GM18519 (cell line): ENCODE results near the gene SBNO2.
"Not testable (repeated sequence)": the region's sequence is repeated elsewhere in the genome, so short reads cannot be mapped to it uniquely, and the experiment has no call there.

Source experiments
- ATAC-seq: cut with Tn5 transposase; IDR thresholded peaks from one replicate; pipeline ENCODE4 v1.9.1; 2021; ENCODE audit warnings: mild to moderate bottlenecking, moderate library complexity; ENCODE audit not compliant: unreplicated experiment, low FRiP score

Gene SBNO2

DNA sequence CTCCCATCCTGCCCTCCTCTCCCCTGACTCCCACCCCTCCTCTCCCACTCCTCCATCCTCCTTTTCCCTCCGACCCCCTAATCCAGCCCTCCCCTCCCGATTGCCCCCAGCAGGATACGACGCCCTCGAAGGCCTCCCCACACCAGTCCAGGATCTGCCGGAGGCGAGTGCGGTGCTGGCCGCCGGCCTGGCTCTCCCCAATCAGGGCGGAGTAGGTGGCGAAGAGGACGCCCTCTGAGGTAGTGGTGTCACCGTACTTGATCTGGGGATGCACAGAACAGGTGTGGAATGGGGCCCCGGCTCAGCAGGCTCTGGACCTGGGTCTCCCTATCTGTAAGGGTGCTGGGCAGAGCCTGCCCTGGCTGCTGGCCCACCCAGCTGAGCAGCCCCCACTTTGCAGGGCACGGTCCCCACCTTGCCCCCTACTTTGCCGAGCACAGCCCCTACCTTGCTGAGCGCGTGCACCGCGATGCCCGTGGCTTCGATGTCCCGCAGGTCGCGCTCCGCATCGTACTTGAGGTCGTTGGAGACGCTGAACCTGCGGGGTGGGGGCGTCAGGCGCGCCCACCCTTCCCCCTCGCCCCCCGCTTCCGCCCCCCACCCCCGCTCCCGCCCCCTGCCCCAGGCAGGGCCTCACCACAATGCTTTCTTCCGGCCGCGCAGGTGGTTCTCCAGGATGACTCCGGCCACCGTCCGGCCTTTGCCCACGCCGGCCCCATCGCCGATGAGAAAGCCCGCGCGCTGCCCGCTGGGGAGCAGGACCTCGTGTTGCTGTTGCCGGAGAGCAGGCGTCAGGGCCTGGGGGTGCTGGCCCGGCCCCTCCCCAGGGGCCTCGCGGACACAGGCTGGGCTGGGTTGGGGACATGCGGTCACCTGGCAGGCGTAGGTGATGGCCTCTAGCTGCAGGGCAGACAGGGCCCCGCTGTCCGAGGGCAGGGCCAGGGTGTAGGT, 51.8 kb downstream of the SBNO2 start:
- ATAC-seq: no peak

DNA sequence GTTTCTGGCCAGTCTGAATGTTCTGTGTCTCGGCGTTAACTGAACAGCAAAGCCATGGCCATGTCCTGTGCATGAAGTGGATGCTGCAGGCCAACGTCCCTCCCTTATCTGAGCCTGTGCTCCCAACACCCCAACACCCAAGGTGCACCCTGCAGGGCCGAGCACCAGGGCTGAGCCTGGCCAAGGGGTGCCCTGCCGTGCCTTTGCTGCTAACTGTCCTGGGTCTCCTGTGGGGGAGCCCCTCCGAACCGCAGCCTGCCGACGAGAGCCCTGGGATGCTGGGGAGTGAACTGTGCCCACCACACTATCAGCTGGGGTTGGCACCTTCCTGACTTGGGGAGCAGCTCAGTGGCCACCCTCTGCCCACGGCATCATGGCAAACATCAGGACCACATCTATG, 52.7 kb downstream of the SBNO2 start:
- no peak for ATAC-seq

DNA sequence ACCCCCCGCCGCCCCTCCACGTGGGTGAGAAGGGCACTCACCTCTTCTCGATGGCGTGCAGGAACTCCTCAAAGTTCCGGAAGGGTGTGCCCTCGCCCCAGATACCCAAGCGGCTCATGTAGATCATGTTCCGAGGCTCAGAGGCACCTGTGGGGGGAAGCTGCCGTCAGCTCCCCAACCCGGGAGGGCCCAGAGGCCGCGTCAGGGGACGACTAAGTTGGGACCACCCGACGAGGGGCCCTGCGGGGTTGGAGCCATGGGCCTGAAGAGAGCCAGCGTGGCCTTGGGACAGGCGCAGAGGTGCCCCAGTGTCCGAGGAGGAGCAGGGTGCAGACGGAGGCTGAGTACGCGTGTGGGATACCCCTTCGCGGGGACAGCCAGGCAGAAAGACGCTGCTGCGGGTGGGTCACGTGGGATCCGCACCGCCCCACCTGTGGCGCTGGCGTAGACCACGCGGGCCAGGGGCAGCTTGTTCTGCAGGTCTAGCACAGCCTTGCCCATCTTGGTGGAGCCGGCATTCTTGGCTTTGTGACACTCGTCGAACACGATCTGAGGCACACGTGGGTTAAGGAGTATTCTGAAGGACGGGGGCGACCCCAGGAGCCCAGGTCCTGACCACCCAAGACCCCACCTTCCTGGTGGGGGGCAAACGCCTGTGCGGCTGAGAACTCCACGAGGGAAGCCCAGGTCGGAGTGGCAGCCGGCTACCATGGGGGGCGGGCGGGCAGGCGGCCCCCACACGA, 54.4 kb downstream of the SBNO2 start:
- no peak for ATAC-seq

DNA sequence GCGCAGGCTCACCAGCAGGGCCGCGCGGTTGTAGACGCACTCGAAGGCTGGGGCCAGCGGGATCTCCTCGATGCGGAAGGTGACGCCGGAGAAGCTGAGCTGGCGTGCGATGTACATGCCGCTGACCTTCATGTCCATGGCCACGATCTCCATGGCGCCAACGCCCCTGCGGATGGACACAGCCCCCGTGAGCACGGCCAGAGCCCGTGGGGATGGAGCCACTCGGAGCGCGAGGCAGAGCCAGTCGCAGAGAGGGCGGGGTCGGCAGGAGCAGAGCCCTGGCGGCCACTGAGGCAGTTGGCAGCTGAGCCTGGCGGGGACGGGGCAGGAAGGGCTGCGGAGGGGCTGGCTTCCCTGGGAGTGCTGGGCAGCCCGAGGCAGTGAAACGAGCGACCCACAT, 55.1 kb downstream of the SBNO2 start:
- no peak for ATAC-seq

DNA sequence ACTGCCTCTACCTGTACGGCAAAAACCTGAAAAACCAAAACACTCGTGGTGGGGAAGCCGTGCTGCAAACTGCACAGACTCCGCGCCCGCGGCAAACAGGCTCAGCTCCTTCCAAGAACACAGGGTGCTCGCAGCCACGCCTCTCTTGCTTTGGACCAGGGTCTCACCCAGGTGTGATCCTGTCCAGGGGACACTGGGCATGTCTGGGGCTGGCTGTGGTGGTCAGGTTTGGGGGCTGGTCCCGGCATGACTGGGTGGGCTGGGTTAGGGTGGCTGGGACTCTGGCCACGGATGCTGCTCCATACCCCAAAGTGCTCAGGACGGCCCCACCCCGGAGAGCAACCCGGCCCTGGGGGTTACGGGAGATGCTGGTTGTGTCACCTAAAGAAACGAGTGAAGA, 56.4 kb downstream of the SBNO2 start:
- no peak for ATAC-seq

DNA sequence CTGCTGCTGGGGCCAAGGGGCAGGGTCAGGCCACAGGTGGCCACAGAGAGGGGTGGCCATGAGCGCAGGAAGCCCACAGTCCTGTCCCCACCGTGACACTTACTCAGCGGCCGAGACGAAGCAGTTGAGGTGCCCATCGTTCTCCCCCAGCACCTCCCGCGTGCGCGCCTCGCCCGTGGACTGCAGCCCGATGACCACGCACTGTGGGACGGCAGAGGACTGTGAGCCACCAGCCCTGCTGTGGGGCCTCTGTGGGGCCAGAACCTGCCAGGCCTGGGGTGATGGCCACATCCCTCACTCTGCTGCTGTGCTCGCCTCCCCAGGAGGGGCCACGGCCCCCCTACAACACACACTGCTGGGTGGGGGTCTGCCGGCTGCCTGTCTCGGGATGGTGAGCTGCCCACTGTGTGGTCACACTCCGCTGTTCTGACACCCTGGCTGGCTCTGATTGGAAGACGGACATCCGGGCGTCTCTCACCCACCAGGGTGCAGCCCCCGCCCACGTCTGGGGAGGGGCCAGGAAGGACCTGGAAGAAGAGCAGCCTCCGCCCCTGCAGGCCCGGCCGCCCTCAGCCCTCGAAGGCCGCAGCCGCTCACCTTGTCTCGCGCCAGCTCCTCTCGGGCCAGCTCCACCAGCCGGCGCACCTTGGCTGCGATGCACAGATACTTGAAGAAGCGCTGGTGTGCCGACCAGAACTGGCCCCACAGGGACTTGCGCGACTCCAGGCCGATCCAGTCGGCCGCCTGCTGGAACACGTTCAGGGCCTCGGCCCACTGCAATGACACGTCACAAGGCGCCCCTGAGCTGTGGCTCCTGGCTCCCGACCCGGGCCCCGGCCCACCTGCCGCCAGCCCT, 57.1 kb downstream of the SBNO2 start:
- ATAC-seq: no peak

DNA sequence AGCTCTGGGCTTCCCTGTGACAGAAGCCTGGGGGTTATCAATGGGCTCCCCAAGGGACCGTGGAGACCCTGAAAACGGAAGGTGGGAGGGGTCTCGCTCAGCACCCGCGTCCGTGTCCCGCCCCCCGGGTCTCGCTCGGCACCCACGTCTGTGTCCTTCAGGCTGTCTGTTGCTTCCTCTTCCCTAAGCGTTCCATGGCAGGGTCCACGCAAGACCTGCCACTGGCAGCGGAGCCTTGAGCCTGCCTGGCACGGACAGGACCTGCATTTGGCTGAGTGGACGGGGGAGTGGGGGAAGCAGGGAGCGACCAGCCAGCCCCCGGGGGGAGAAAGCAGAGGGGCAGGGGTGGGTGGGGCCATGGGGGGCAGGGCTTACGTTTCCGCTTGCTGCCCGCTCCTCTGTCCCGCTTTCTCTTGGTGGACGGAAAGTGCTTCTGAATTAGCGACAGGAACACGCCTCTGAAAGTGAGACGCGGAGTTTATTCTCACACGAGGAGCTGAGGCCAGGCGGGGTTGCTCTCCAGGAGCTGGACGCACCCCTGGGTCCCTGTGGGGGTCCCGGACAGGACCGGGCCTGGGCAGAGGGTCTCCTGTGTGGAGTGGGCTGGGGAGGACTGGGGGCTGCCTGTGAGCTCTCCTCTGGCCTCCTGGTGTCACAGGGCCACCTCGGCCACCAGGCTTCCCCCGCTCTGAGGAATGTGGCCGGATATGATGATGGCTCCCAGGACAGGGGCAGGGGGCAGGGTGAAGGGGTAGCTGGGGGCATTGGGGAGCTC, 58.2 kb downstream of the SBNO2 start:
- no peak for ATAC-seq

DNA sequence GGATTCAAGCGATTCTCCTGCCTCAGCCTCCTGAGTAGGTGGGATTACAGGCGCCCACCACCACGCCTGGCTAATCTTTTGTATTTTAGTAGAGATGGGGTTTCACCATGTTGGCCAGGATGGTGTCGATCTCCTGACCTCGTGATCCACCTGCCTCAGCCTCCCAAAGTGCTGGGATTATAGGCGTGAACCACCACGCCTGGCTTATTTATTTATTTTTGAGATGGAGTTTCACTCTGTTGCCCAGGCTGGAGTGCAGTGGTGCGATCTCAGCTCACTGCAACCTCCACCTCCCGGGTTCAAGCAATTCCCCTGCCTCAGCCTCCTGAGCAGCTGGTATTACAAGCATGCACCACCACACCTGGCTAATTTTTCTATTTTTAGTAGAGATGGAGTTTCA, 59.3 kb downstream of the SBNO2 start:
- ATAC-seq: not testable (repeated sequence)

DNA sequence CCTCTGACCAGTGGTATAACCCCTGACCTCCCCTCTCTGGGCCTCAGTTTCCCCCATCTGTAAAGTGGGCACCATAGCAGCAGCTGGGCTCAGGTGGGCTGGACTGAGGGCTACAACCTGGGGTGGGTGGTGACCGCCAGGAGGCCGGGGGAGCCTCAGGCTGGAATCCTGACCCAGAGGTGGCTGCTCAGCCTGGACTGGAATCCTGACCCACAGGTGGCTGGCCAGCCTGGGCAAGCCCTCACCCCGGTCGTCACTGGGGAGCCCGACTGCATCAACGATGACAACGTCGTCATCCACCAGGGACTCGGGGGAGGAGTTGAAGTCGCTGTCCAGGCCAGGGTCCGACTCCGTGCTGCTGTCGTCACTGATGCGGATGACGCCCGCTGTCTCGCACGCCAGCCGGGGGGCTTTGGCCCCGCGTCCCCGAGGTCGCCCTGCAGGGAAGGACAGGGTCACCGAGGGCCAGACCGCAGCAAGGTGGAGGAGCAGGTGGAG, 60.0 kb downstream of the SBNO2 start:
- no peak for ATAC-seq

DNA sequence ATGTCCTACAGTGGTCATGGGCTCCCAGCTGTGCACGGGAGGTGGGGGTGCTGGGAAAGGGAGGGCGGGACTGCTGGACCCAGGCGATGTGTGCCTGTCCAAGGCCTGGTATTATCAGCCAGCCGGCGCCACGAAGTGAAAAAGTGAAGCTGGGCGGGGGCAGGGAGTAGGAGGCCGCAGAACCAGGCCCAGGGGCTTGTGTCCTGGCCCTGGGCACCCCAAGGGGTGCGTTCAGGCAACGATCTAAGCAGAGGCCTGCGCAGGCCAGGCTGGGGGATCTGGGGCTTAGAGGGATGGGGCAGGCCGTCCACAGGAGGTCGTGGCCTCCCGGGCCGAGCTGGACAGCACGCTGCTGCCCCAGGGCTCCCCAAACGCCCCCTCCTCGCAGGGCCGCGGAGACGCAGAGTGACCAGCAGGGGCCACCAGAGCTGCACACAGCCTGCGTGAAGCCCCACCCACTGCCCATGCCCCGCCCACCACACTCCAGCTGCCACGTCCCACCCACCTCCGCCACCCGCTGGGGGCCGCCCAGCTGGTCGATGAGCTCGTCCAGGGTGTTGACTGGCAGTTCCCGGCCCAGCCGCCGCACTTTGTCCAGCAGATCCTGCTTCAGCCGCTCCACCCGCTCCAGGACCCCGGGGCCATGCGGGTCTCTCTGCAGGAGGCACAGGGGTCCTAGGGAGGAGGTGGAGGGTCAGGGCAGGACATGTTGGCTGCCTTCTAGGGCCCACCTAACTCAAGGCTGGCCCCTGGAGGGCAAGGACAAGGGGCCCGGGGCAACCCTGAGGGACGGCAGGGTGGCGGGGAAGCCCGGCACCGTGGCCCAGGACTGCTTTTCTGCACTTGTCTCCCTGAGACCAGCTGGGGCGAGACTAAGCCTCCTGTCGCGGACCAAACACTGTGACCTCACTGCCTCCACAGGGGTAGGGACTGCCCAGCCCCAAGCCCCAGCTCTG, 60.8 kb downstream of the SBNO2 start:
- no peak for ATAC-seq

DNA sequence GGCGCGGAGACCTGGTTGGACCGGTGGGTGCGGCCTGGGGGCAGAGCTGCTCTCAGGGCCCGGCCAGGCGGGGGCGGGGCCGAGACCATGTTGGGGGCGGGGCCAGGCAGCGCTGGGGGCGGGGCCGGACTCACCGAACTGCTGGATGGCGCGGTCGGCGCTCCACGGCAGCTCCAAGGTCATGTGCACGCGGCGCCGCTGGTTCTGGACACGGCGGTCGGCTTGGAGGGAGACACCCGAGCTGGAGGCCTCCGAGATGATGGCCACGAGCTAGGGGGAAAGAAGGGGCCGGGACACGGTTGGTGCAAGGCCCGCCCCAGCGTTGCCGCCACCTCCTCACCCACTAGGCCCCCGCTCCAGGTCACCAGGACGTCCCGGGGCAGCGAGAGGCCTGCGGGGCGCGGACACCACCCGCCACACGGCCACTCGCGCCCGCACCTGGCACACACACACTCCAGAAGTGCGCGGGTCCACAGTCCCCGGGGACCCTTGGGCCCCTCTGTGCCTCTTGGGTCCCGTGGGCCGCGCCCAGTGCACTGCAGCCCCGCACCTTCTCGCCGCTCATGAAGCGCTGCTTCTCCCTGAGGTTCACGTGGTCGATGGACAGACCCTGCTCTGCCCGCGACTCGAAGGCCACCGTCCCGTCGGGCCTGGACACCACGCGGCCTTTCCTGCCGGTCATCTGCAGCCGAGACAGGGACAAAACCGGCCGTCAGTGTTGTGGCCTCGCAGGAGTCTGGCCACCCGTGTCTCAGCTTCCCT, 61.6 kb downstream of the SBNO2 start:
- no peak for ATAC-seq

DNA sequence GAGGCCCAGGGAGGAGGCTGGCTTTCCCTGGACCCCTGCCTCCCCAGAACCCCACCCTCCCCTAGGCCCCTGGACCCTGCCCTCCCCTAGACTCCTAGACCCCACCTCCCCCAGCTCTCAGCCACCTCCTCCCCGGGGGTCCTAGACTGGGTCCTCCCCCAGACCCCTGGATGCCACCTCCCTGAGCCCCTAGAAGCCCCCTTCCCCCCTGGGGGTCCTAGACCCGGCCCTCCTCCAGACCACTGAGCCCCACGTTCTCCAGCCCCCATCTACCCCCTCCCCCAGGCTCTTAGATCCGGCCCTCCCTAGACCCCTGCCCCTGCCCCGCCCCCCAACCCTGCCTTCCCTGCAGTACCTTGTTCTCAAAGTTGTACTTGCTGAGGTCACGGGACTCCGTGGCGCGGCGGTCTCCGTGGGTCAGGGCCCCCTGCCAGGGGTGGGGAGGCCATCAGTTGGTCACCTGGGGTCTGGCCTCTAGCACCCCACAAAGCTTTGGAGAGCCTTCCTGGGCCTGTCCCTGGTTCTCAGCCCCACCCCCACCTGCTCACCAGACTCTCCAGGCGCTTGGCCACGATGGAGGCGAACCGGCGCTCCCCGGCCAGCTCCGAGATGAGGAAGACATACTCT, 62.3 kb downstream of the SBNO2 start:
- ATAC-seq: no peak

DNA sequence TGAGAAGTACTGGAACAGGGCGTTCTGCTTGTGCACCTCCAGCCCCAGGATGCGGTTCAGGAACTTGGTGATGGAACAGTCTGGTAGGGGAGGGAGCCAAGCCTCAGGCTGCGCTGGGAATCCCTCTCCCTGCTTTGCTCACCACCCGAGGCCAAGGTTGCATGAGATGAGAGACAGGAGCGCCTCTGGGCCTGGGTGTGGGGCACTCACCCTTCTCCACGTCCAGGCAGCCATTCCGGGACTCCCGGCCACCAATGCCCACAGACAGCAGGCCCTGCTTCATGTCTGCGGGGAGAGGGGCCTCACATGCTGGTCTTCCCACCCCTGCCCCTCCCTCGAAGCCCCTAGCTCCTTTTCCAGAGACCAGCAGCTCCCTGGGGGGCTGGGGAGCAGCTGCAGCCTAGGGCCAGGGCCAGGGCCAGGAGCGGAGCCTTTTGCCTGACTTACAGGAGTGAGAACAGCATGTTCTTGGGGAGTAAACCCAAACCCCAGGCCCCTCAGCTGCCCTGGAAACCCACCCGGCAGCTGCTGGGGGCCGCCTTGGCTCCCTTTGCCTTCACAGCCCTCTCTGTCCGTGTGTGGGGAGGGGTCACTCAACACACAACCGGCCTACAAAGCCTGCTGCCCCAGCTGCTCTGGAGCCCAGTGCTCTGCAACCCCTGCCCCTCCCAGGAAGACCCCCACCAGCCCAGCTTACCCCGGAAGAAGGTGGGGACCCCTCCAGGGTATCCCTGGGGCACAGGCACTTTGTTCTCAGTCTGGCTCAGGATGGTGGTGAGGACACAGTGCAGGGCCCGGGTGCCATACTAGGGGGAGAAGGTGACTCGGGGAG, 63.0 kb downstream of the SBNO2 start:
- ATAC-seq: no peak

DNA sequence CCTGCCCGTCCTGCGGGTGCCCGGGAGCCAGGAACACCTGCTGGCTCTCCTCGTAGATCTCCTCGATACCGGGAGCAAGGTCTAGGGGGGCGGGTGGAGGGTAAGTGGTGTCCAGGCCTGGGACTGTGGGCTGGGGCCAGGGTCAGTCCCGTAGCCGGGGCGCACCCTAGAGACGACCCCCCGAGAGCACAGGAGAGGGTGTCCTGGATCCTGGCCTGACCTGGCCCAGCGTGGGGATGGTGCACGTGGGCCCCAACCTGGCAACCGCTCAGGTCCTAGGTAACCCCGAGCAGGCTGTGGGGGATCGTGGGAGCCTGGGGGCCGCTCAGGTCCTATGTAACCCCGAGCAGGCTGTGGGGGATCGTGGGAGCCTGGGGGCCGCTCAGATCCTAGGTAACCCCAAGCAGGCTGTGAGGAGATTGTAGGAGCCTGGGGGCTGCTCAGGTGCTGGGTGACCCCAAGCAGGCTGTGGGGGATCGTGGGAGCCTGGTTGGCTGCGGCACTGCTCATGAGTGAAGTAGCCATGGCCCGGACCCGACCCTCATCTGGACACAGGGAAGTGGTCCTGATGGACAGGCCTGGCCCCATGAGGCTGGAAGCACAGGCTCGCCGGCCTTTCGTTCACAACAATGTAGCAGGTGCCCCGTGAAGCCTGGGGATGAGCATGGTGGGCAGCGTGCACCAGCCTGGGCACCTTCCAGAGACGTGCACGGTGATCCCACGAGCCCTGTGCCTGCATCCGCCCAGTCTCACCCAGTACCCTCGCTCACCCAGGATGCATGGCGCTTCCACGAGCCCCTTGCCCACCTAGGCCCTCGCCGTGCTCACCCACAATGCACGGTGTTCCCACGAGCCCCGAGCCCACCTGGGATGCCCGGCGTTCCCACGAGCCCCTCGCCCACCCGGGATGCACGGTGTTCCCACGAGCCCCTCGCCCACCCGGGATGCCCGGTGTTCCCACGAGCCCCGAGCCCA, 64.1 kb downstream of the SBNO2 start:
- ATAC-seq: no peak

DNA sequence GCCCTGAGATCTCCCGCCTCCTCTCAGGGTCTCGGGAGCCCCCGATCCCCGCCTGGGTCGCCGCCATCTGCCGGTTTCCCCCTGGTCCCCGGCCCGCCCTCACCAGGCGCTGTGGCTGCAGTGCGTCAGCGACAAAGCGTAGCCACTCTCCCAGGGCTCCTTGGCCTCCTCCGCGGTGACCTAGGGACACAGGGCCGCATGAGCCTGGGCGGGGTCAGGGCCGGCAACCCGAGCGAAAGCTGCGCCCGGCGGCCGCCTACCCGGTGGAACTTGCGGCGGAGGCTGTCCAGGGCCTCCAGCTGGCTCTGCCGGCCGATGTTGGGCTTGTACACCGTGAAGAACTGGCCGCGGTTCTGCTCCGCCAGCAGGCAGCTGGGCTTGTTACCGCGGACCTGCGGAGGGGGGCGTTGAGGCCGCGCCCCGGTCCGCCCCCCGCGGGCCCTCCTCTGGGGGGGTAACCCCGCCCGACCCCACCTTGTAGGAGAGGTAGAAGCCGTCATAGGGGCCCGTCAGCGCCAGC, 65.0 kb downstream of the SBNO2 start:
- no peak for ATAC-seq
